NCI-H524 treated with DMSO at 0.1 percent for 48 hours (cell line): ENCODE measurements around the gene EGLN3.
"Not testable (repeated sequence)": the region's sequence is repeated elsewhere in the genome, so short reads cannot be mapped to it uniquely, and the experiment has no call there.

ENCODE experiments used
- DNase-seq: peaks from one replicate; lab custom pipeline; 2025; lab: John Stamatoyannopoulos, UW

Gene EGLN3

DNA sequence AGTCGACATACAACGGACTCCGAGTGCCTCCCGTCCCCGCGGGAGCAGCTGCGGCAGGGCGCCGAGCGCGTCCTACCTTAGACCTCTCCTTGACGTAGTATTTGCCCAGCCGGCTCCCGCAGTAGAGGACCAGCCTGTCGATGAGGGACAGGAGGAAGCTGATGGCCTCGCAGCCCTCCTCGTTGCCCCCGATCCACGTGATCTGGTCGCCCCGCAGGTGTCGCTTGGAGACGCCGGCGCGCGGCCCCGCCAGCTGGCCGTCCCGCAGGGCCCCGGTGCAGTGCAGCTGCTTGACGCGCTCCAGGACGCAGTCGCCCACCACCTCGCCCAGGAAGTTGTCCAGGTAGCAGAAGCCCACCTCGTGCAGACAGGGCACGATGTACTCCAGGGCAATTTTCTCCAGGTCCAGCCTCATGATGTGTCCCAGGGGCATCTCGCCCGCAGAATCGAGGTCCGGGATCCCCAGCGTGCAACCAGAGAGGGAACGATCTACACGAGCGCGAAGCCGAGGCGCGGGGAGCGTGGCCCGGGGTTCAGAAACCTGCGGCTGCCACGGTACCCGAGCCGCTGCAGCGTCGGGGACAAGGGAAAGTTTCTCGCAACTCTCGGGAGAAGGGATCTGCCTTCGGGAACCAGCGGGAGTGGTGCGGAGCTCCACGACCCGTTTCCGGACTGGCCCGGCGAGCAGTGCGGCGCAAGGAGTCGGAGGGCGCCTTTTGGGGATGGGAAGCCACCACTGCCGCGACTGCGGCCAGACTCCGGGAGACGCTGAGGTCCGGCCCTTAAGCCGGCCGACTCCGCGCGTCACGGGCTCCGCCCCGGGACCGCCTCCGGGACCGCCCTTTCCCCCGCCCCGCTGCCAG lies at the start of gene EGLN3:
EGLN3 (minus strand) TSS at position 755 of the 863 bp plus-strand sequence; CDS start at position 433, 322 bp downstream.
- peak; percentile 74 for DNase-seq

- DNase-seq, result no peak
These were observed 49.5 kb upstream of the EGLN3 start for GRCh38 chr14:34000396-34000795.

DNA sequence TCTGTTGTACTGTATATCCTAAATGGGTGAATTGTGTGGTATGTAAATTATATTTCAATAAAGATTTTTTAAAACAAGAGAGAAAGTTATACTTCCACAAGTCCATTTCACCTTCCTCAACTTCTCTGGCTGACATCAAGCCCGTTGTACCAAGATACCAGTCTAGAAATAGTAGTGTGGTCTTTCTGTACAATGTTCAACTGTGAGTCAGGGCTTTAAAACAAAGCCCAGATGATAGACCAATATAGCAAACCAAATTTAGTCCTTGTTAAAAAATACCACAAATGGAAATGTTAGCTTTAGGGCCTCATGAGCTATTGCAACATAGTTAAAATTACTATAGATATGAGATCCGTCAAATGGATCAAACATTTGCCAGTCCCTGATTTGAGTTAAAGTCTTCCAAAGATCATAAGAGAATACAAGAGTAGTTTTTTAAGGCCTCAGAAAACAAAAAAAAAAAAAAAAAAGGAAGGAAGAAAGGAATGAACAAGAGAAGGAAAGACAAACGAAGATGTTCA lies 49.0 kb upstream of the EGLN3 start:
- no peak for DNase-seq

- DNase-seq, result no peak
These were observed 46.7 kb upstream of the EGLN3 start for GRCh38 chr14:33997611-33998010.

DNA sequence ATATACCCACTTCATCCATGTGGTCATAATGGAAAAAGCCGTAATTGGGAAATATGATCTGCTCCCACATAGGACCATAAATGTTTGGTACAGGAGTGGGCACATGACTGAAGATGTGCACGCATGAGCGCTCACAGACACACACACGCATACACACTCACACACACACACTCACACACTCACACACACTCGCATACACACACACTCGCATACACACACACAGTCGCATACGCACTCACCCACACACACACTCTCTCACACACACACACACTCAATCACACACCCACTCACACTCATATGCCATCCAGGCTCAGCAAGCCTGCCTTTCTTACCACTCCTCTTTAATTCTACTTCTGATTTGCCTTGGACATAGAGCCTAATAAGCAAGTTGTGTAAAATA lies 45.6 kb upstream of the EGLN3 start:
- peak; percentile 78 for DNase-seq

DNA sequence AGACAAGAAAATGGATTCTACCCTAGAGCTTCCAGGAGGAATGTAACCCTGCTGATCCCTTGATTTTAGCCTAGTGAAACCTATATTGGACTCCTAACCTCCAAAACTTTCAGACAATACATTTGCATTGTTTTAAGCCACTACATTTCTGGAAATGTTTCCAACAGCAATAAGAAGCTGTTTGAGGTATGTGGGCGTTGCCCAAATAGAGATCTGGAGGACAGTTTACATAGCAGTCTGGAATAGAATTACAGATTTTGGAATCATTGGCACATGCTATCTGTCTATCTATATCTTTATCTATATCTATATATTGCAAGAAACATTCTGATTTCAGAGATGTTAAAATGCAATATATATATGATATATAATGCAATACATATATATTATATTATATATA lies 42.4 kb upstream of the EGLN3 start:
- DNase-seq, result no peak

DNA sequence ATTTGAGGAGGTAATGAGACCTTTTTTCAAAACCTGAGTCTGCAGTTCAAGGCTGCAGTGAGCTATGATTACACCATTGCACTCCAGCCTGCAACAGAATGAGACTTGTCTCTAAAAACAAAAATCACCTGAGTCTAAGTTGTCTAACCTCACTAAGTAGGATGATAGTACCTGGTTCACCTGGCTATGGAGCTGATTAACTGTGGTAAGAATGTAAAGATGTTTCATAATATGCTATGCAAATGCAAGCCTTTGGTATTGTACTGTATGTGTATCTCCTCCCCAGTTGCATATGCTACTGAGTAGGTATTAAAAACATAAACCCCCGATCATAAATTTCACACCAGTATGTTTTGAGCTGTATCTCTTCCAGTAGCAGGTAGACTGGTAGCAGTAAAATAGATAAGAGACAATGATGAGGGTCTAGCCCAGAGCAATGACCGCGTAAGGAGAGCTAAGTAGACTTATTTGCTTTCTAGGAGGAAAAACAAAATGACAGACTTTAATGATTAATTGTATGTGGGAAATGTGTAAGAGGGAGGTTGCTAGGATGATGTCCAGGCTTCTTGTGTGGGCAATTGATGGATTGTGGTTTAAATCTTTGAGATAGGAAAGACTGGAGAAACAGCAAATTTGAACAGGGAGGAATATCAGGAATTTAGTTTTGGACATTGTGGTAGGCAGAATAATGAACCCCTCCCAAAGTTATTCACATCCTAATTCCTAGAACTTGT lies 41.6 kb upstream of the EGLN3 start:
- DNase-seq, result no peak

DNA sequence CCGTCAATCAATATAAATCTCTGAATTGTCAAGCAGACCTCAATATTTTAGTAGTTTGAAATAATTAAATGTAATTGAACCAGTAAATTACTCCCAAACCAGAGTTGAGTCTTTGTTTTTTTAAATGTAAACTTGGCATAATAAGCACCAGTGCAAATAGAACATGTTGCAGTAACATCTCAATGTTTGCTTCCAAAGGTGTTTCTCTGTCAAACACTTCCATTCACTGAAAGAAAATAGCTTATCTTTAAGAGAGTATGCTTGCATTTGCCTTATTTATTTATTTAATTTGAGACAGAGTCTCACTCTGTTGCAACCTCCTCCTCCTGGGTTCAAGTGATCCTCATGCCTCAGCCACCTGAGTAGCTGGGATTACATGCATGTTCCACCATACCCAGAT lies 39.9 kb upstream of the EGLN3 start:
- no peak for DNase-seq

DNA sequence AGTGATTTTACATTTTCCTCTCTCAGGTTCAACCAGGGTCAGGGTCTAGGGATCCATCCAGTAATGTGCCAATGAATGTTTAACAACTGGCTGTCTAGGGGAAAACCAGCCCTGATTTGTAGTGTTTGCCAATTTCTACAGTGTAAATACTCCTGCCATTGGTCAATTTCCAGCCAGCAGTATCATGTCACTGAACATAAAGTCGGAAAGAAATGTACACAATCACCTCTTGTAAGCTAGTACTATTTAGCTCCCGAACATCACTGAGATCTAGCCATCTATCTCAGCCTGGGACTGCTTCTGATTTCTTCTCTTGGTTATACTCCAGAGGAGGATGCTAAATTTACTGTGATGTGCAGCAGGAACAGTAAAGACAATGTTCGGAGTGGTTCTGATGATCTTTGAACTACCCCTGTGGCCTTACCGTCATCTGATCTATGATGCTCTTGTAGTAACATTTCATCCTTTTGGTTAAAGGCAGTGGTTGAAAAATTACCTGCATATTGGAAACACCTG lies 36.7 kb upstream of the EGLN3 start:
- no peak for DNase-seq

GRCh38 chr14:33986804-33987203 lies 35.9 kb upstream of the EGLN3 start:
- DNase-seq, result no peak

DNA sequence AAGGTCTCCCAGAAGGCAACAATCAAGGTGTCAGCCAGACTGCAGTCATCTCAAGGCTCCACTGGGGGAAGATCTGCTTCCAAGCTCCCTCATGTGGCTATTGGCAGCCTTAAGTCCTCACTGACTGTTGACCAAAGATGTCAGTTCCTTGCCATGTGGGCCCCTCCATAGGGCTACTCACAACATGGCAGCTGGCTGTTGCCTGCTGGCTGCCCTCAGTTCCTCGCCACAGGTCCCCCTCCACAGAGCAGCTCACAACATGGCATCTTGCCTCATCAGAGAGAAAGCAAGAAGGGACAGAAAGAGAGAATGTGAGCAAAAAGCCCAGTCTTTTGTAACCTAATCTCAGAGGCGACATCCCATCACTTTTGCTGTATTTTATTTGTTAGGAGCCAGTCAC lies 34.4 kb upstream of the EGLN3 start:
- no peak for DNase-seq

- no peak for DNase-seq
These were observed 28.9 kb upstream of the EGLN3 start for GRCh38 chr14:33979613-33980276.

GRCh38 chr14:33978892-33979612 lies 28.2 kb upstream of the EGLN3 start:
- DNase-seq, result no peak

GRCh38 chr14:33972583-33973081 lies 21.8 kb upstream of the EGLN3 start:
- DNase-seq, result no peak

- DNase-seq, result not testable (repeated sequence)
These were observed 19.0 kb upstream of the EGLN3 start for GRCh38 chr14:33969846-33970245.

DNA sequence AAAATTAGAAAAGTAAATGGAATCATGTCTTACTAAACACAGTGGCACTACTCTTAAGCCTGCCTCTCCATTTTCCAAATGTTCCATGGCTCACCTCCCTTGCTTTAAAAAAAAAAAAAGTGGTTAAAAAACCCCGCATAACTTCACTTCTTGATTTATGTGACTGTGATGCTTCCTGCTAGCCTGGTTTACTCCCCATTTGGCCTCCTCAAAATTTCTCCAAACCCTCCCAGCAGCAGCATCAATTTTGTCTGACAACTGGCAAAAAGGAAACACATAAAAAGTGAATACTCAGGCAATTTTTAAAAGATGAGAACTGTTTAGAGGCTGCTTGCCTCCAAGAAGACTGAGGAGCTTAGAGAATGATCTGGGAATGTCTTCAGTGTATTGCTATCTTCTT lies 17.8 kb upstream of the EGLN3 start:
- no peak for DNase-seq

GRCh38 chr14:33967138-33967537 lies 16.3 kb upstream of the EGLN3 start:
- DNase-seq, result no peak

GRCh38 chr14:33966276-33966675 lies 15.4 kb upstream of the EGLN3 start:
- no peak for DNase-seq

DNA sequence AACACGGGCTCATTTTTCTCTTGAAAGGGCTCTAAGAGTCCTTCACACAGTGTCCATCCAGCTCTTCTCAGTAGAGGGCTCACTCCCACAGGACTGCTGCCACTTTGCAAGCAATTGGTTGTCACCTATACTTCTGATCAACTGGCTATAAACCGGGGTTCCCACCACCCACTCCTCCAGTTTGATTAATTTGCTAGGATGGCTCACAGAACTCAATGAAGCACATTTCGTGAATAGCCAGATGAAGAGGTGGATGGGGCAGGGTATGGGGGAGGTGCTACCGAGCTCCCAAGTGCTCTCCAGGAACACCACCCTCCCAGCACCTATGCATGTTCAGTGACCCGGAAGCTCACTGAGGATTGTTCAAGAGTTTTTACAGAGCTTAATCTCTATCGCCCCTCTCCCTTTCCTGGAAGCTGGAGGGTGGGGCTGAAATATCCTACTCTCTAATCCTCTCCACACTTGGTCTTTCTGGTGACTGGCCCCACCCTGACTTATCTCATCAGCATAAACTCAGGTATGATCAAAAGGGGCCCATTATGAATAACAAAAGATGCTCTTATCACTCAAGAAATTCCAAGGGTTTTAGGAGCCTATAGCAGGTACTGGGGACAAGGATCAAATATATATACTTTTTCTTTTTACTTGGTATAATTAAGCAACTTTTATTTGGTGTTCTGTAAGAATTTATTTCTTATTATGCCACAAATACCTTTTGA lies 13.9 kb upstream of the EGLN3 start:
- no peak for DNase-seq

DNA sequence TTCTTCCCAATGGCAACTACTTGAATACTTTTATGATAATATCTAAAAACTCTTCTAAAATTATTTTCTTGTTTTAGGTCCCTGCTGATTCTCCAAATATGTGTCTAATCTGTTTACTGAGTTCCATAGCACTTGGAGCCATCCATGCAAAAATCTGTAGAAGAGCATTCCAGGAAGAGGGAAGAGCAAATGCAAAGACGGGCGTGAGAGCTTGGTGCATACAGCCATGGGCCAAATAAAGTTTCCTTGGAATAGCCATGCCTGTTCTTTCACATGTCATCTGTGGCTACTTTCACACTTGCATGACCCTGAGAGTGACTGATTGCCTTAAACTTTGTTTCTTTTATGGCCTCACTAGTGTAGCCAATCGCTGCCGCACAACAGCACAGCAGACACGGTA lies 13.0 kb upstream of the EGLN3 start:
- no peak for DNase-seq

GRCh38 chr14:33962466-33962865 lies 11.6 kb upstream of the EGLN3 start:
- DNase-seq, result not testable (repeated sequence)
